ENCODE results near the gene TRPV2. TPM values are rescaled to one million over a fixed set of nuclear protein-coding genes. Genes with fewer than 3 reads are reported as not detected.
"Not testable (repeated sequence)": the region's sequence is repeated elsewhere in the genome, so short reads cannot be mapped to it uniquely, and the experiment has no call there.

TRPV2 gene
- total RNA-seq, 2 donors from 2014 or later: 87.1 to 91.1 TPM

- H3K4me1 Mint-ChIP-seq: peaks cover 7% of the 10 kb centered on the region
- H3K4me3 Mint-ChIP-seq: no peak overlapping the region
- no peak overlapping the region for H3K27ac Mint-ChIP-seq
- no peaks in the 10 kb centered on the region for H3K27me3 Mint-ChIP-seq
- ATAC-seq: no peak
- H3K9me3 ChIP-seq (ENCODE audit: control insufficient read depth, low read length, poor library complexity, severe bottlenecking): no peaks in the 10 kb centered on the region
- DNase-seq: no peak
- no peaks in the 10 kb centered on the region for H3K36me3 Mint-ChIP-seq (ENCODE audit: low read depth)
Measured at GRCh38 chr17:16391451-16391850, 23.9 kb upstream of the TRPV2 start.

- not testable (repeated sequence) for H3K9me3 ChIP-seq (ENCODE audit: control insufficient read depth, low read length, poor library complexity, severe bottlenecking); H3K4me3 Mint-ChIP-seq; DNase-seq; ATAC-seq; H3K27me3 Mint-ChIP-seq; H3K4me1 Mint-ChIP-seq; H3K27ac Mint-ChIP-seq; H3K36me3 Mint-ChIP-seq (ENCODE audit: low read depth)
Measured at GRCh38 chr17:16392491-16392890, 22.9 kb upstream of the TRPV2 start.

- not testable (repeated sequence) for H3K27me3 Mint-ChIP-seq; H3K4me1 Mint-ChIP-seq; H3K9me3 ChIP-seq (ENCODE audit: control insufficient read depth, low read length, poor library complexity, severe bottlenecking); ATAC-seq; DNase-seq; H3K36me3 Mint-ChIP-seq (ENCODE audit: low read depth); H3K4me3 Mint-ChIP-seq
- peak overlapping the region; percentile 59 for H3K27ac Mint-ChIP-seq
Measured at GRCh38 chr17:16395887-16396286, 19.5 kb upstream of the TRPV2 start.

- ATAC-seq; H3K9me3 ChIP-seq (ENCODE audit: control insufficient read depth, low read length, poor library complexity, severe bottlenecking): not testable (repeated sequence)
Measured at GRCh38 chr17:16396693-16397092, 18.7 kb upstream of the TRPV2 start.

GRCh38 chr17:16398270-16399267 is 16.8 kb upstream of the TRPV2 start:
- Mint-ChIP-seq H3K27me3 (no peaks in the 10 kb centered on the region), H3K4me1 (peaks cover 5% of the 10 kb centered on the region), H3K36me3 (ENCODE audit: low read depth) (no peaks in the 10 kb centered on the region), H3K4me3 (no peak overlapping the region), H3K27ac (peak overlapping the region; percentile 82)
- ATAC-seq (peak; percentile 57), DNase-seq (no peak)
- H3K9me3 ChIP-seq (ENCODE audit: control insufficient read depth, low read length, poor library complexity, severe bottlenecking): no peaks in the 10 kb centered on the region

More at GRCh38 chr17:16396693-16397092, 18.7 kb upstream of the TRPV2 start:
- H3K27me3 Mint-ChIP-seq; H3K4me3 Mint-ChIP-seq; DNase-seq; H3K4me1 Mint-ChIP-seq; H3K36me3 Mint-ChIP-seq (ENCODE audit: low read depth): not testable (repeated sequence)
- peak overlapping the region; percentile 59 for H3K27ac Mint-ChIP-seq

- DNase-seq; H3K4me1 Mint-ChIP-seq; H3K27me3 Mint-ChIP-seq; H3K36me3 Mint-ChIP-seq (ENCODE audit: low read depth); H3K27ac Mint-ChIP-seq; ATAC-seq; H3K4me3 Mint-ChIP-seq; H3K9me3 ChIP-seq (ENCODE audit: control insufficient read depth, low read length, poor library complexity, severe bottlenecking): not testable (repeated sequence)
Measured at GRCh38 chr17:16403847-16404246, 11.5 kb upstream of the TRPV2 start.

- no peak overlapping the region for H3K27ac Mint-ChIP-seq
- no peaks in the 10 kb centered on the region for H3K9me3 ChIP-seq (ENCODE audit: control insufficient read depth, low read length, poor library complexity, severe bottlenecking)
- H3K4me1 Mint-ChIP-seq: peaks cover 5% of the 10 kb centered on the region
- H3K4me3 Mint-ChIP-seq: peak overlapping the region; percentile 71
- peaks cover 6% of the 10 kb centered on the region for H3K27me3 Mint-ChIP-seq
- no peak for ATAC-seq
- H3K36me3 Mint-ChIP-seq (ENCODE audit: low read depth): no peaks in the 10 kb centered on the region
- no peak for DNase-seq
Measured at GRCh38 chr17:16406742-16407674, 8.4 kb upstream of the TRPV2 start.

GRCh38 chr17:16407911-16408588 is 7.3 kb upstream of the TRPV2 start:
- H3K36me3 Mint-ChIP-seq (ENCODE audit: low read depth): no peaks in the 10 kb centered on the region
- DNase-seq (no peak), ATAC-seq (no peak)
- H3K9me3 ChIP-seq (ENCODE audit: control insufficient read depth, low read length, poor library complexity, severe bottlenecking): no peaks in the 10 kb centered on the region
- H3K27ac Mint-ChIP-seq: peak overlapping the region; percentile 29
- H3K27me3 Mint-ChIP-seq: peaks cover 6% of the 10 kb centered on the region
- H3K4me1 Mint-ChIP-seq: peaks cover 7% of the 10 kb centered on the region
- H3K4me3 Mint-ChIP-seq: peak overlapping the region; percentile 45

GRCh38 chr17:16417399-16417798 is 2.0 kb downstream of the TRPV2 start:
- H3K9me3 ChIP-seq (ENCODE audit: control insufficient read depth, low read length, poor library complexity, severe bottlenecking): no peaks in the 10 kb centered on the region
- Mint-ChIP-seq H3K27me3 (no peaks in the 10 kb centered on the region), H3K36me3 (ENCODE audit: low read depth) (peaks cover 3% of the 10 kb centered on the region), H3K4me1 (peaks cover 45% of the 10 kb centered on the region), H3K27ac (peak overlapping the region; percentile 98), H3K4me3 (no peak overlapping the region)
- no peak for DNase-seq
- no peak for ATAC-seq

GRCh38 chr17:16417896-16418684 is 2.7 kb downstream of the TRPV2 start:
- H3K27me3 Mint-ChIP-seq: no peaks in the 10 kb centered on the region
- ATAC-seq (no peak), DNase-seq (no peak)
- peak overlapping the region; percentile 98 for H3K27ac Mint-ChIP-seq
- H3K4me3 Mint-ChIP-seq: peak overlapping the region; percentile 70
- peaks cover 3% of the 10 kb centered on the region for H3K36me3 Mint-ChIP-seq (ENCODE audit: low read depth)
- peaks cover 43% of the 10 kb centered on the region for H3K4me1 Mint-ChIP-seq
- H3K9me3 ChIP-seq (ENCODE audit: control insufficient read depth, low read length, poor library complexity, severe bottlenecking): no peaks in the 10 kb centered on the region

- peaks cover 3% of the 10 kb centered on the region for H3K36me3 Mint-ChIP-seq (ENCODE audit: low read depth)
- H3K4me1 Mint-ChIP-seq: peaks cover 43% of the 10 kb centered on the region
- H3K27me3 Mint-ChIP-seq: no peaks in the 10 kb centered on the region
- H3K9me3 ChIP-seq (ENCODE audit: control insufficient read depth, low read length, poor library complexity, severe bottlenecking): no peaks in the 10 kb centered on the region
- H3K27ac Mint-ChIP-seq: peak overlapping the region; percentile 98
- DNase-seq: no peak
- ATAC-seq: no peak
- H3K4me3 Mint-ChIP-seq: peak overlapping the region; percentile 70
Measured at GRCh38 chr17:16418685-16419068, 3.3 kb downstream of the TRPV2 start.

Data from T-helper 17 cell (primary cell).